ENCODE results near the gene ALOXE3. TPM values are rescaled to one million over a fixed set of nuclear protein-coding genes. Genes with fewer than 3 reads are reported as not detected.
"Not testable (repeated sequence)": the region's sequence is repeated elsewhere in the genome, so short reads cannot be mapped to it uniquely, and the experiment has no call there.

The ALOXE3 gene
- total RNA-seq, 1 donor from 2014 or later, result not detected

DNA sequence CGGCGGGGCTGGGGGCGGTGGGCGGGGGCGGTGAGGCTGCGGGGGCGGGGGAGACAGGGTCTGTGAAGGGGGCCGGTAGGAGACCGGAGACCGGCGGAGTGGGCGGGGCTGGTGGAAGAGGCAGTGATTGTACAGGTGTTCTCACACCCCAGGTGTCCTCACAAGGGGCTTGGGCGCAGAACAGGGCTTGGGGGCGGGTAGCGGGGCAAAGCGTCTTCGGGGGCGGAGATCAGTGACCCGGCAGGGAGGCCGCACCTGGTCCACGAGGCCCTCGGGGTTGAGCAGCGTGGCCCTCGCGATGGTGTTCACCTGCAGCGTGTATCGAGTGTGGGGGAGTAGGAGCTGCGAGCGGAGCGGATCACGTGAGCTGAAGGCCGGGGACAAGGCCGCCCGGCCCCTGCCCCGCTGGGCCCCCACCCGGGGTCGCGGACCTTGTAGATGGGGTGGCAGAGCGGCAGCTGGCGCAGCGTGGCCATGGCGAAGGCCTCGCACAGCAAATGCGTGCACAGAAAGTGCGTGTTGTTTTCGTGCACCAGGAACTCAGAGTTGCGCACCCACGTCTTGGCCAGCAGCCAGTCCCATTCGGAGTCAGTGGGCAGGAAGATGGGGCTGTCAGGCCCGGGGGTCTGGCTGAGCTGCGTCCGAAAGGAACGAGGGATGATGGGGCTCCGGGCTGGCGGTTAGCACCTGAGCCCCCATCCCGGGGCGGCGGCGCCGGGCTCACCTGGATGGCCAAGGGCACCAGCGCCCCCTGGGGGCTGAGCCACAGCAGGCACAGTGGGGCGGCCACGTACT, 8.5 kb downstream of the ALOXE3 start:
- TF ChIP-seq, protein P1, sequence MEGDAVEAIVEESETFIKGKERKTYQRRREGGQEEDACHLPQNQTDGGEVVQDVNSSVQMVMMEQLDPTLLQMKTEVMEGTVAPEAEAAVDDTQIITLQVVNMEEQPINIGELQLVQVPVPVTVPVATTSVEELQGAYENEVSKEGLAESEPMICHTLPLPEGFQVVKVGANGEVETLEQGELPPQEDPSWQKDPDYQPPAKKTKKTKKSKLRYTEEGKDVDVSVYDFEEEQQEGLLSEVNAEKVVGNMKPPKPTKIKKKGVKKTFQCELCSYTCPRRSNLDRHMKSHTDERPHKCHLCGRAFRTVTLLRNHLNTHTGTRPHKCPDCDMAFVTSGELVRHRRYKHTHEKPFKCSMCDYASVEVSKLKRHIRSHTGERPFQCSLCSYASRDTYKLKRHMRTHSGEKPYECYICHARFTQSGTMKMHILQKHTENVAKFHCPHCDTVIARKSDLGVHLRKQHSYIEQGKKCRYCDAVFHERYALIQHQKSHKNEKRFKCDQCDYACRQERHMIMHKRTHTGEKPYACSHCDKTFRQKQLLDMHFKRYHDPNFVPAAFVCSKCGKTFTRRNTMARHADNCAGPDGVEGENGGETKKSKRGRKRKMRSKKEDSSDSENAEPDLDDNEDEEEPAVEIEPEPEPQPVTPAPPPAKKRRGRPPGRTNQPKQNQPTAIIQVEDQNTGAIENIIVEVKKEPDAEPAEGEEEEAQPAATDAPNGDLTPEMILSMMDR (IDR thresholded peaks at IDR 0.05; ENCODE audit: partially characterized antibody, unreplicated experiment), result peak; percentile 93
- no peaks in the 10 kb centered on the region for H3K4me1 Mint-ChIP-seq (ENCODE audit: low read depth, unreplicated experiment)
- H3K36me3 Mint-ChIP-seq (ENCODE audit: unreplicated experiment), result no peaks in the 10 kb centered on the region
- peak overlapping the region; percentile 65 for H3K4me3 Mint-ChIP-seq (ENCODE audit: unreplicated experiment)
- H3K27ac Mint-ChIP-seq (ENCODE audit: unreplicated experiment), result no peak overlapping the region
- H3K27me3 Mint-ChIP-seq (ENCODE audit: unreplicated experiment), result peaks cover 35% of the 10 kb centered on the region
- DNase-seq, result peak; percentile 72
- H3K9me3 Mint-ChIP-seq (ENCODE audit: unreplicated experiment), result peaks cover 2% of the 10 kb centered on the region

DNA sequence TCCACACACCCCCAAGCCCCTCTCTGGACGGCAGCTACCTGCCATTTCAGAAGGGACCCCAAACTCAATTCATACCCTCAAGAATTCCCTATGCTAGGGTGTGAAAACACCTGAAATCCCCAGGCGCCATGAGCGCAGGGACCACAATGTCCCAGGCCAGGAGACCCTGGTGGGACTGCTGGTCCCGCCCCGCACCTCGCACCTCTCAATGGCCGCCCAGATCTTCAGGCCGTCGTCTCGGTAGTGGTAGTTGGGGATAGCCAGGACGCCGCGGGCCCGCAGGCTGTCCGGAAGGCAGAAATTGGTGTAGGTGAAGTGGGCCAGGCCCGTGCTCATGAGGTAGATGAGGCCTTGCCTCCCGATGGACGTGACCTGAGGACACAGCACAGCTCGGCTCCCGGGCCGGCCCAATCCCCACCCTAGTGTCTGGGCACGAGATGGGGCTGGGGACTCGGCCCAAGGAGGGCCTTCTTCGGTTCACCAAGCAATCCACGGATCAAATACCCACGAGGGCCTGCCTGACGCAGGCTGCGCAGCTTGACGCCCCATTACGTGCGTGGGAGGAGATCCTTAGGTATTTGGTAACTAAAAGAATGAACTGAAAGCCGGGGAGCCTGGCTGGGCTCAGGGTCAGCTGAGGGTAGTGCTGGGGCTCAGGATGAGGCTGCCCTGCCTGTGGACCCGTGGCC, 9.2 kb downstream of the ALOXE3 start:
- peaks cover 31% of the 10 kb centered on the region for H3K27me3 Mint-ChIP-seq (ENCODE audit: unreplicated experiment)
- H3K4me1 Mint-ChIP-seq (ENCODE audit: low read depth, unreplicated experiment), result no peaks in the 10 kb centered on the region
- H3K4me3 Mint-ChIP-seq (ENCODE audit: unreplicated experiment), result no peak overlapping the region
- TF ChIP-seq, protein P1 (IDR thresholded peaks at IDR 0.05; ENCODE audit: partially characterized antibody, unreplicated experiment), result no peak
- peaks cover 2% of the 10 kb centered on the region for H3K9me3 Mint-ChIP-seq (ENCODE audit: unreplicated experiment)
- no peak overlapping the region for H3K27ac Mint-ChIP-seq (ENCODE audit: unreplicated experiment)
- no peaks in the 10 kb centered on the region for H3K36me3 Mint-ChIP-seq (ENCODE audit: unreplicated experiment)
- DNase-seq, result no peak

DNA sequence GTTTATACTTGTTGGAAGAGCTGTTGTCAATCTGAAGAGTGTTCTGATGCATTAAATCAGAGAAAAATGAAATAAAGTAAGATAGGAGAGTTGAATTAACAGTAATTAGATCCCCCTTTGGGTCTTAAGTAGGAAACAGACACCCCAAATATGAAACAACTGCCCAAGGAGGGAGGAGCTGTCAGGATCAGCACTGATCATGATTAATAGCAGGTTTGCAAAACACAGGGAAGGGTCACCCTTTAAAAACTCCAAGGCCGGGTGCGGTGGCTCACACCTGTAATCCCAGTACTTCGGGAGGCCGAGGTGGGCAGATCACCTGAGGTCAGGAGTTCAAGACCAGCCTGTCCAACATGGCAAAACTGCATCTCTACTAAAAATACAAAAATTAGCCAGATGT, 11.3 kb downstream of the ALOXE3 start:
- not testable (repeated sequence) for H3K36me3 Mint-ChIP-seq (ENCODE audit: unreplicated experiment); H3K27ac Mint-ChIP-seq (ENCODE audit: unreplicated experiment); H3K4me1 Mint-ChIP-seq (ENCODE audit: low read depth, unreplicated experiment); H3K9me3 Mint-ChIP-seq (ENCODE audit: unreplicated experiment); DNase-seq; H3K4me3 Mint-ChIP-seq (ENCODE audit: unreplicated experiment)
- peaks cover 26% of the 10 kb centered on the region for H3K27me3 Mint-ChIP-seq (ENCODE audit: unreplicated experiment)

DNA sequence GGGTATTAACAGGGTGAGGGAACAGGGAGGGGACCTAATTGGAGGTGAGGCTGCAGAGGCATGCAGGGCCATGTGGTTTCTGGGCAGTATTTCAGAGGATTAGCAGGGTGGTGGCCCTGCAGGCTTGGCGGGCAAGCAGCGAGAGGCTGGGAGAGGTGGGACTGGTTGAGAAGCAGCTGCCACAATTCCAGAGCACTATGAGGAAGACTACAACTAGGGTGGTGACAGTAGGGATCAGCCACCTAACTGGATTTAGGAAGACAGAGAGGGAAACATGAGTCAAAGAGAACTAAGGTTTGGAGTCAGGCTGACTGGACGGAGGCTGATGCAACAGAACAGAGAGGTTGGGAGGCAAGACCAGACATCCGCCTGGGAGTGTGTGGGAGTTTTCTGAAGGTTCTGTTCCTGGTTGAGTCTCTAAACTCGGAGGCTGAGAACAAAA, 12.3 kb downstream of the ALOXE3 start:
- Mint-ChIP-seq H3K36me3 (ENCODE audit: unreplicated experiment) (no peaks in the 10 kb centered on the region), H3K4me1 (ENCODE audit: low read depth, unreplicated experiment) (no peaks in the 10 kb centered on the region), H3K27ac (ENCODE audit: unreplicated experiment) (no peak overlapping the region), H3K27me3 (ENCODE audit: unreplicated experiment) (peaks cover 21% of the 10 kb centered on the region), H3K9me3 (ENCODE audit: unreplicated experiment) (peaks cover 2% of the 10 kb centered on the region), H3K4me3 (ENCODE audit: unreplicated experiment) (no peak overlapping the region)
- TF ChIP-seq, protein P1 (IDR thresholded peaks at IDR 0.05; ENCODE audit: partially characterized antibody, unreplicated experiment), result no peak
- DNase-seq, result no peak

DNA sequence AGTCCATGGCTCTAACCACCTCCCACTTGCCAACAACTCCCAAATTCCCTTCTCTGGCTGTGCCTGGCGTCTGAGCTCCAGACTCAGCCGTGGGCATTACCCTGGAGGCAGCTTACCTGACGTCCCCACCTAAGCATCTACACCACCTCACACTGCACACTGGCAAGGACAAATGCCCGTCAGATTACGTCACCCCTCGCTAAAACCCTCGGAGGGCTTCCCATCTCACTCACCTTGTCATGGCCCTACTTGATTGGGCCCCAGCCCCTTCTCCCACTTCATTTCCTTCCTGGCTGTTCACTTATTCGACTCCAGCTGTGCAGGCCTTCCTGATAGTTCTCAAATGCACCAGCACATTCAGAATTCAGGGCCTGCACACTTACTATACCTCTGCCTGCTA, 13.4 kb downstream of the ALOXE3 start:
- no peaks in the 10 kb centered on the region for H3K4me1 Mint-ChIP-seq (ENCODE audit: low read depth, unreplicated experiment)
- no peak overlapping the region for H3K27ac Mint-ChIP-seq (ENCODE audit: unreplicated experiment)
- peaks cover 15% of the 10 kb centered on the region for H3K27me3 Mint-ChIP-seq (ENCODE audit: unreplicated experiment)
- TF ChIP-seq, protein P1 (IDR thresholded peaks at IDR 0.05; ENCODE audit: partially characterized antibody, unreplicated experiment), result no peak
- H3K4me3 Mint-ChIP-seq (ENCODE audit: unreplicated experiment), result no peak overlapping the region
- H3K9me3 Mint-ChIP-seq (ENCODE audit: unreplicated experiment), result peaks cover 2% of the 10 kb centered on the region
- no peaks in the 10 kb centered on the region for H3K36me3 Mint-ChIP-seq (ENCODE audit: unreplicated experiment)
- no peak for DNase-seq
